ENCODE results near the gene ATP11B. TPM values are rescaled to one million over a fixed set of nuclear protein-coding genes. Genes with fewer than 3 reads are reported as not detected.

ATP11B gene
- total RNA-seq, 1 donor from 2014 or later: 114 TPM

DNA sequence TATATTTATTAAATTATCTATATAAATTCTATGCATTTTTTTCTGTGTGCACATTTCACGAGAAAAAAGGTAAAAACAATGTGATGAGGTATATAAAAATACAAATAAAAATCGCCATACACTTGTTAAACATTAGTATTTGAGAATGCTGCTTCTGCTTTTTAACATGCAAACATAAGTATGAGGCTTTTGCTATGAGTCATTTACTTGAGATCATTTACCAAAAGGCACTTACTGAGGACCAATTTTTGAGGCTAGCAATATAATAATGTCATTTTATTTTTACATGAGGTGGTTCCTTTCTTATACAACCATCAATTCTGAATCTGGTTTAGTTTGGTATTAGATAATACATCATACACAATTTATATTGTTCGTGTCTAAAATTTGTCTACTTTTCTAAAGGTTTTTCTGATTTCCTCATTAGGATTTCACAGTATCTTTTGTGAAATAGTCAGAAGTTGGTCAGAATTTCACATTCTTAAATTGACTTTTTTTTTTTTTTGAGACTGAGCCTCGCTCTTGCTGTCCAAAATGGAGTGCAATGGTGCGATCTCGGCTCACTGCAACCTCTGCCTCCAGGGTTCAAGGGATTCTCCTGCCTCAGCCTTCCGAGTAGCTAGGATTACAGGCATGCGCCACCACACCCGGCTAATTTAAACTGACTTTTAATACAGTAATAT, 161.4 kb downstream of the ATP11B start:
- DNase-seq: no peak

DNA sequence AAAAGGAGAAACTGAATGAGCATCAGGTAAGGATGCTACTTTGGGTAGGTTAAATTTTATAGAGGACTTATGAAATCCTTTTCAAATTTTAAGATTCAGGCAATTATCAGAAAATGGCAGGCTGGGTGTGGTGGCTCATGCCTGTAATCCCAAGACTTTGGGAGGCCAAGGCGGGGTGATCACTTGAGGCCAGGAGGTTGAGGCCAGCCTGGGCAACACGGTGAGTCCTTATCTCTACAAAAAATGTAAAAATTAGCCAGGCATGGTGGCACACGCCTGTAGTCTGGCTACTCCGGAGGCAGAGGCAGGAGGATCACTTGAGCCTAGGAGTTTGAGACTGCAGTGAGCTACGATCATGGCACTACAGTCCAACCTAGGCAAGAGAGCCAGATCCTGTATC, 163.9 kb downstream of the ATP11B start:
- DNase-seq: no peak

DNA sequence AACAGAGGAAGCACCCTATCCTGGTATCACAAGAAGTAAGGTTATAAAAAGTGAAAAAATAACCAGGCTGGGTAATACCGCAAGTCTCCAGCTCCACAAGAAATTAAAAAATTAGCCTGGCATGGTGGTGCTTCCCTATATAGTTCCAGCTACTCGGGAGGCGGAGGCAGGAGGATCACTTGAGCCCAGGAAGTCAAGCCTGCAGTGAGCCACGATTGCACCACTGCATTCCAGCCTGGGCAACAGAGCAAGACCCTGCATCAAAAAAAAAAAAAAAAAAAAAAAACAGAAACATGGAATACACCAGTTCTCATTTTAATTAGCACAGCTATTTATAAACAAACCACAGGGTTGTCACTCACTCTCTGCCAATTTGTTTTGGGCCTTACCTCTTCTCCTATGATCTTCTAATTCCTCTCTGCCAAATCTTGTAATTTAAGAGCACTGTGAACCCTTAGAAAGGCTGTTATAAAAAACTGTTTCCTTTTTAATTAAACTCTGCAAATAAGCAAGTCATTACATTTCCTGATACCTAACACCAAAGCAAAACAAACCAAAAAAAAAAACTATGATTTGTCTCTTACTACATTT, 164.5 kb downstream of the ATP11B start:
- DNase-seq: no peak

DNA sequence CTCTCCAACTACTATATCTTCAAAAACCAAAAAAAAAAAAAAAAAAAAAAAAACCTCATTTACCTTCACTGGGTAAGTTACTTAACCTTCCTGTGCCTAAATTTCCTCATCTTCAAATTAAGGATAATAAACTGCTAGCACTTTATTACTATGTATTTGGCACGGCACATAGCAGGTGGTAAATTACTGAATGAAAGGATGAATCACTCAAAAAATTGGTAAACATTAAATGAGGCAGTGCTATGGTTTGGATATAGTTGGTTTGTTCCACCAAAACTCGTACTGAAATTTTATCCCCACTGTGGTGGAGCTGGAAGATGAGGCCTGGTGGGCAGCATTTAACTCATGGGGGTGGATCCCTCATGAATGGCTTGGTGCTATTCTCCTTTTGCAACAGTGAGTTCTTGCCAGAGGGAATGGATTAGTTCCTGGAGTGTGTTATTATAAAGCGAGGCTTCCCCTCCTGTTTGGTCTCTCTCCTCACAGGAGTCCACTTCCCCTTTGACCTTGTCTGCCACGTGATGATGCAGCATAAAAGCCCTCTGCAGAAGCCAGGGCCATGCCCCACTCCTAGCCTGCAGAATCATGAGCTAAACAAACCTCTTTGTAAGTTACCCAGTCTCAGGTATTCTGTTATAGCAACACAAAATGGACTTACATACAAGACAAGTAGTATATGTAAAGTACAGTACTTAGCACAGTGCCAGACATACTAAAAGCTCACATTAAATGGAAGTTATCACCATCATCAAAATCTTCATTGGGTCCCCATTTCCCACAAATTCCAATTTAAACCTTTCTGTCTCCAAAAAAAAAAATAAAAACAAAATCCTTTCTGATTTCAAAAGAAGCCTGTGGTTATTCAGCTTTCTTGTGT, 166.4 kb downstream of the ATP11B start:
- no peak for DNase-seq

DNA sequence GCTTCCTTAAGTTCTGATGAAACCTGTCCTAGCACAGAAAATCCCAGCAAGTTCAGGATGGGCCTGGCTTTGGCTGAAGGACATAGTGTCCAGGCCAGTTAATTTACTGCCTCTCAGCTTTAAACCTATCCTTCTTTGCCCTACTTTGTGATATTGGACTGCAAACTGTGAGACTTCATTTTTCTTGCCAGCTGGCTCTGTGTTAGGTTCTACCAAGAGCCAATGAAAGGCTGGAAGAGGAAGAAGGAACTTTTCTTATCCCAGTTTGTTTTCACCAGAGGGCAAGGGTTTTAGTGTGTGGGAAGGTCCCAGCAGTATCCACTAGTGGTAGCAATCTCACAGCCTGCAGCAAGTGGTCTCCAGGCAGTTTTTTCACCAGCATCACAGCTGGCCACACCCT, 168.9 kb downstream of the ATP11B start:
- DNase-seq: no peak

DNA sequence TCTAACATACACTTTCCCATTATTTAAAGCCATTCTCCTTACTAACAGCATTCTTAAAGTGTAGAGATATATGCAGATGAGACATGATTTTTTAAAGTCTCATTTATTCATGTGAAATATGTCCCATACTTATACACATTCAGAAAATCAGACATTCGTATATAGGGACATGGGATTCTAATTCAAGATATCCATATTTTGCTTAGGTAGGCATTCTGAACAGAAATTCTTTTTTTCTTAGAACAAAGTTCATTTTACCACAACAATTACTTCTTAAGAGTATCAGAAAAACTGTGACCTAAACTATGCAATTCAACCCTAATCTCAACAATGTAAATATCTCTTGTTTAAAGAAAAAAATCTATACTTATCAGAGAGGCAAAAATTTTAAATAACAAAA, 170.9 kb downstream of the ATP11B start:
- DNase-seq: no peak

DNA sequence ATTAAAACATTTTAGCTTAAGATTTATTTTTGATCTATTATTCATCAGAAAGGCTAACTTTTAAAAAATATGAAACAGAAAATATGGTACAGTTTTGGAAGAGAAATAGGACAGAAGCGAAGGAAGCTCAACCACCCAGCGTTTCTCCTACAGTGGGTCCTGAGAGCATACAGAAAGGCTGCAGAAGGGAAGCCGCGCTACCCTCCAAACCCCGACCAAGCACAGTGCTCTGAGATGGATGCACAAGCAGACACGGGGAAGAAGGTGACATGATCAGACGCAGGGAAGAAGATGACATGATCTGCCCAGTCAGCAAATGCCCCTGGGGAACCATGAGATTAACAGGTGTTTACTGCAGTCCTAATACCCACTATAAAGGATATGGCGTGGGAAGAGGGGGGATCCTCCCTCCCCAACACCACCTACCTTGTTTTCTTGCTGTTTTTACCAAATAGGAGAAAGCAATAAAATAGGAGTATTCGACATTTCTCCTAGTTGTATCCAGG, 172.6 kb downstream of the ATP11B start:
- DNase-seq: no peak

DNA sequence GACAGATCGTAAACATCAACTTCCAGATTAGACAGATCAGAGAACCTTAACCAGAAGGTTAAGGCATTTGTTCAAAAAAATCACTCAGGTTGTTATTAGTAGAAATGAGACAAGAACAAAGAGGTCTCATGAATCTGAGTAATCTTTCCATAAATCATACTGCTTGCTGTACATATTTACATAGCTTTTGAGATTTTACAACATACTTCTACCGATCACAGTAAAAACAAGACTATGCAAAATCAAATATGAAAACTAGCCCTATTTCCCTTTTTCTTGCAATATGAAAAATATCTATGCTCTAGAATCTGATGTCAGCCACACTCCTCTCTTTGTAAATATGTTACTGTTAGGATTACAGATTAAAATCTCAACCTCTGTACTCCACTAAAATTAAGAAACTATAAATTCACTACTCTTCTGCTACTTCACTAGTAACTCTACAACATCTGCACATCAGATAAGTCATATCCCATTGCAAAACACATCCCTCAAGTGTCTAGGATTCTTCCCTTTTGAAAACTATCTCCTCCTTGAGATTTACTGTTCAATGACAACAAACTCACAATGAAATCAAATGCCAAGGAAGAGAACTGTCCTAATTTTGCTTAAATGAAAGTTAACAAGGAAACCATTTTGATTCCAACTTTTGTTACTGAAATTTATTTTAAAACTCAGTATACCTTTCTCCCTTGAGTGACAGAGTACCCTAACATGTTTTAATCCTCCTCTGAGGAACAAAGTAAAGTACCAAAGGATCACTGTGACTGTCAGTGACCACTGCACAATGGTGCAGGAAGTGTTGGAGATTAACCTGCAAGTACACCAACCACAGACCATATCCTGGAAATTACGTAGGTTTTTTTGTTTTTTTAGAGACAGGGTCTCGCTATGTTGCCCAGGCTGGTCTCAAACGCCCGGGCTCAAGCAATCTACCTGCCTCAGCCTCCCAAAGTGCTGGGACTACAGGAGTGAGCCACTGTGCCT, 174.2 kb downstream of the ATP11B start:
- no peak for DNase-seq

DNA sequence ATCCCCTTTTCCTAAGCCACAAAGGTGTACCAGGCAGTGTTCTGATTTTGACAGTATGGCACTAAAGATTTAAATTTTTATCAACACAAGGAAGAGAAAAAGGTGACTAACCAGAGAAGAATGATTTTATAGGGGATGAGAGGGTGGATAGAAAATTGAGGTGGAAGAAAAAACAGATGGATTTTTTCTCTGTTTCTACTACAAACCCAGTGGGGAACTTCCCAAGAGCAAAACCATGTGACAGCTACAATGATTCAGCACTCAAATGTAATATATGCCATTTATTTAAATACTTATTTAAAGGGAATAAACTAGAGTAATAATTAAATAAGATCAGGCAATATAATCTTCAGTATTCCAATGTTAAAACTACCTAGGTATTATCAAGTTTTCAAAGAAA, 176.0 kb downstream of the ATP11B start:
- DNase-seq: no peak

DNA sequence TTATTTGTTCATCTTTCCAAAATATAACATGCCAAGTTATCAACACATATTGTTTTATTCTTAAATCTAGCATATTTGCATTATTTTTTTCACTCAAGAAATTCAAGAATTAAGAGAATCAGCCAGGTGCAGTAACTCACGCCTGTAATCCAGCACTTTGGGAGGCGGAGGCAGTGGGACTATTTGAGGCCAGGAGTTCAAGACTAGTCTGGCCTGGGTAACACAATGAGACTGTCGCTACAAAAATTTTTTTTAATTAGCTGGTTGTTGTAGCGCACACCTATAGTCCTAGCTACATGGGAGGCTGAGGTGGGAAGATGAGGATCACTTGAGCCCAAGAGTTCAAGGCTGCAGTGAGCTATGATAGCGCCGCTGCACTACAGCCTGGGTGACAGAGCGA, 176.5 kb downstream of the ATP11B start:
- DNase-seq: no peak

DNA sequence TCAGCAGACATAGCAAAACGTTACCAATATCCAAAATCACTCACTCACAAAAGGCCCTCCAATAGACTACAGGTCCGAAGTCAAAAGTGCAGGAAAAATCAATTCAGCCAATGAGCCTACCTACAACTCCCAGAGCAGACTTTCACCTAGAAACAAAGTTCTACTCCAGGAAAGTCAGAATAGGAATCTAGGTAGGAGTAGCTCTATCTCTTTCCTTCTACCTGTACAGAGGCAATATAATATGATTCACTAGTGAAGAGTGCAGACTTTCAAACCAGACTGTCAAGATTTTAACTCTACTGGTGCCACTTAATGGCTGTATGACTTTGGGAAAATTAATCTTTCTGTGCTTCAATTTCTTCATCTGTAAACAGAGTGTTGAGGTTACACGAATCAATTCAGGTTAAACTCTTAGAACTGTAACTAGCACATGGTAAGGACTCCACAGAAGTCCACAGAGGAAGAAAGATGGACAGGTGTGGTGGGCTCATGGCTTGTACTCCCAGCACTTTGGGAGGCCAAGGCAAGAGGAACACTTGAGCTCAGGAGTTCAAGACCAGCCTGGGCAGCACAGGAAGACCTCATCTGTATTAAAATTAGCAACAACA, 177.6 kb downstream of the ATP11B start:
- no peak for DNase-seq

Other genes starting within 250 kb of the ATP11B start
- gene DCUN1D1, start 187.0 kb downstream of the ATP11B start, total RNA-seq: 45.7 TPM

All from tongue (tissue), 2 donors.